ENCODE data around the gene DRAP1. TPM values are rescaled to one million over a fixed set of nuclear protein-coding genes. Genes with fewer than 3 reads are reported as not detected.

DRAP1 gene
- total RNA-seq, 1 donor from 2014 or later, result 169 TPM

GRCh38 chr11:65915101-65915820, 4.0 kb upstream of the DRAP1 start:
- H3K4me3 ChIP-seq (ENCODE audit: insufficient read depth, low read depth, low read length), result no peak overlapping the region
- H3K4me2 ChIP-seq (ENCODE audit: low read length), result peak overlapping the region; percentile 98
- no peaks in the 10 kb centered on the region for H3K27me3 Mint-ChIP-seq (ENCODE audit: low read depth, unreplicated experiment)
- peak overlapping the region; percentile 98 for H3K27ac Mint-ChIP-seq (ENCODE audit: unreplicated experiment)
- peak overlapping the region; percentile 97 for H3K27ac ChIP-seq (ENCODE audit: low read depth, low read length)
- peaks cover 70% of the 10 kb centered on the region for H3K4me1 ChIP-seq (ENCODE audit: insufficient read depth, low read length)
- H3K9ac ChIP-seq (ENCODE audit: low read length), result peak overlapping the region; percentile 77
- no peaks in the 10 kb centered on the region for H3K9me3 Mint-ChIP-seq (ENCODE audit: unreplicated experiment)
- DNase-seq (ENCODE audit: low read depth) (no peak), FAIRE-seq (no peak)
- H3K36me3 ChIP-seq (ENCODE audit: insufficient read depth, low read length), result peaks cover 5% of the 10 kb centered on the region
- H3K36me3 Mint-ChIP-seq (ENCODE audit: low read depth, unreplicated experiment), result peaks cover 2% of the 10 kb centered on the region
- TF ChIP-seq EZH2 (IDR thresholded peaks at IDR 0.05; ENCODE audit: insufficient read depth, low read length), result no peak
- no peak for TF ChIP-seq CTCF (IDR thresholded peaks at IDR 0.05; ENCODE audit: insufficient read depth, low read depth, low read length)
- peaks cover 2% of the 10 kb centered on the region for H4K20me1 ChIP-seq (ENCODE audit: insufficient read depth, low read length)
- no peaks in the 10 kb centered on the region for H3K27me3 ChIP-seq (ENCODE audit: insufficient read depth, low read length)
- H3K79me2 ChIP-seq (ENCODE audit: insufficient read depth, low read length), result peaks cover 44% of the 10 kb centered on the region
- peaks cover 34% of the 10 kb centered on the region for H3K4me1 Mint-ChIP-seq (ENCODE audit: low read depth, unreplicated experiment)
- H3K4me3 Mint-ChIP-seq (ENCODE audit: unreplicated experiment), result peak overlapping the region; percentile 31
- H2AFZ ChIP-seq (ENCODE audit: low read depth, low read length), result no peak overlapping the region
- H3K9me3 ChIP-seq (ENCODE audit: insufficient read depth, low read depth, low read length), result no peaks in the 10 kb centered on the region

GRCh38 chr11:65915821-65916251, 3.4 kb upstream of the DRAP1 start:
- Mint-ChIP-seq H3K27ac (ENCODE audit: unreplicated experiment) (peak overlapping the region; percentile 98), H3K36me3 (ENCODE audit: low read depth, unreplicated experiment) (peaks cover 2% of the 10 kb centered on the region), H3K4me1 (ENCODE audit: low read depth, unreplicated experiment) (peaks cover 34% of the 10 kb centered on the region), H3K27me3 (ENCODE audit: low read depth, unreplicated experiment) (no peaks in the 10 kb centered on the region), H3K9me3 (ENCODE audit: unreplicated experiment) (no peaks in the 10 kb centered on the region), H3K4me3 (ENCODE audit: unreplicated experiment) (no peak overlapping the region)
- Histone ChIP-seq H3K4me3 (ENCODE audit: insufficient read depth, low read depth, low read length) (peak overlapping the region; percentile 11), H3K79me2 (ENCODE audit: insufficient read depth, low read length) (peaks cover 50% of the 10 kb centered on the region), H3K4me2 (ENCODE audit: low read length) (peak overlapping the region; percentile 98), H3K36me3 (ENCODE audit: insufficient read depth, low read length) (peaks cover 8% of the 10 kb centered on the region), H3K27ac (ENCODE audit: low read depth, low read length) (peak overlapping the region; percentile 97), H2AFZ (ENCODE audit: low read depth, low read length) (no peak overlapping the region), H3K27me3 (ENCODE audit: insufficient read depth, low read length) (no peaks in the 10 kb centered on the region), H4K20me1 (ENCODE audit: insufficient read depth, low read length) (peaks cover 8% of the 10 kb centered on the region), H3K9me3 (ENCODE audit: insufficient read depth, low read depth, low read length) (no peaks in the 10 kb centered on the region), H3K4me1 (ENCODE audit: insufficient read depth, low read length) (peaks cover 76% of the 10 kb centered on the region), H3K9ac (ENCODE audit: low read length) (peak overlapping the region; percentile 77)
- FAIRE-seq (peak; percentile 72), DNase-seq (ENCODE audit: low read depth) (peak; percentile 94)
- TF ChIP-seq CTCF (IDR thresholded peaks at IDR 0.05; ENCODE audit: insufficient read depth, low read depth, low read length) (no peak), EZH2 (IDR thresholded peaks at IDR 0.05; ENCODE audit: insufficient read depth, low read length) (no peak)

- peaks cover 34% of the 10 kb centered on the region for H3K4me1 Mint-ChIP-seq (ENCODE audit: low read depth, unreplicated experiment)
- H3K4me3 ChIP-seq (ENCODE audit: insufficient read depth, low read depth, low read length), result no peak overlapping the region
- H3K4me1 ChIP-seq (ENCODE audit: insufficient read depth, low read length), result peaks cover 73% of the 10 kb centered on the region
- TF ChIP-seq EZH2 (IDR thresholded peaks at IDR 0.05; ENCODE audit: insufficient read depth, low read length) (no peak), CTCF (IDR thresholded peaks at IDR 0.05; ENCODE audit: insufficient read depth, low read depth, low read length) (no peak)
- FAIRE-seq (no peak), DNase-seq (ENCODE audit: low read depth) (no peak)
- no peaks in the 10 kb centered on the region for H3K27me3 ChIP-seq (ENCODE audit: insufficient read depth, low read length)
- peak overlapping the region; percentile 66 for H3K9ac ChIP-seq (ENCODE audit: low read length)
- no peak overlapping the region for H2AFZ ChIP-seq (ENCODE audit: low read depth, low read length)
- H3K27ac Mint-ChIP-seq (ENCODE audit: unreplicated experiment), result peak overlapping the region; percentile 98
- H3K9me3 Mint-ChIP-seq (ENCODE audit: unreplicated experiment), result no peaks in the 10 kb centered on the region
- H3K27me3 Mint-ChIP-seq (ENCODE audit: low read depth, unreplicated experiment), result no peaks in the 10 kb centered on the region
- peaks cover 9% of the 10 kb centered on the region for H4K20me1 ChIP-seq (ENCODE audit: insufficient read depth, low read length)
- H3K27ac ChIP-seq (ENCODE audit: low read depth, low read length), result peak overlapping the region; percentile 97
- H3K4me3 Mint-ChIP-seq (ENCODE audit: unreplicated experiment), result peak overlapping the region; percentile 76
- peaks cover 8% of the 10 kb centered on the region for H3K36me3 ChIP-seq (ENCODE audit: insufficient read depth, low read length)
- H3K9me3 ChIP-seq (ENCODE audit: insufficient read depth, low read depth, low read length), result no peaks in the 10 kb centered on the region
- H3K36me3 Mint-ChIP-seq (ENCODE audit: low read depth, unreplicated experiment), result peaks cover 2% of the 10 kb centered on the region
- H3K79me2 ChIP-seq (ENCODE audit: insufficient read depth, low read length), result peaks cover 53% of the 10 kb centered on the region
- peak overlapping the region; percentile 98 for H3K4me2 ChIP-seq (ENCODE audit: low read length)
Measured at GRCh38 chr11:65916391-65916790, 2.8 kb upstream of the DRAP1 start.
